Hepatocyte (in vitro differentiated cells): Measurements from ENCODE around the gene SPON2. TPM values are rescaled to one million over a fixed set of nuclear protein-coding genes. Genes with fewer than 3 reads are reported as not detected.

ENCODE experiments used
- DNase-seq: peaks from one replicate; pipeline ENCODE4 v3.0.0-alpha.2; 2016; ENCODE audit warnings: low spot score
- H2AFZ ChIP-seq: fragments of 200-600 bp; sonication (generic); 2 replicates; pipeline ENCODE4 v1.6.0; 2016; ENCODE audit warnings: antibody characterized with exemption, mild to moderate bottlenecking
- H3K27ac ChIP-seq: fragments of 200-600 bp; sonication (generic); 2 replicates; pipeline ENCODE4 v1.5.1; 2016; ENCODE audit warnings: mild to moderate bottlenecking
- H3K27me3 ChIP-seq: fragments of 200-600 bp; sonication (generic); 2 replicates; pipeline ENCODE4 v1.6.1; 2016
- H3K36me3 ChIP-seq: fragments of 200-600 bp; sonication (generic); replicated peaks from 2 replicates; pipeline ENCODE4 v1.5.1; 2016; ENCODE audit warnings: low read depth; ENCODE audit not compliant: insufficient read depth
- H3K4me1 ChIP-seq: fragments of 200-600 bp; sonication (generic); 2 replicates; pipeline ENCODE4 v1.5.1; 2016; ENCODE audit warnings: mild to moderate bottlenecking, moderate library complexity; ENCODE audit not compliant: insufficient read depth
- H3K4me2 ChIP-seq: fragments of 200-600 bp; sonication (generic); 2 replicates; pipeline ENCODE4 v1.6.0; 2016
- H3K4me3 ChIP-seq: fragments of 200-600 bp; sonication (generic); 2 replicates; pipeline ENCODE4 v1.5.1; 2016; ENCODE audit warnings: mild to moderate bottlenecking
- H3K79me2 ChIP-seq: fragments of 200-600 bp; sonication (generic); 2 replicates; pipeline ENCODE4 v1.6.0; 2017; ENCODE audit warnings: mild to moderate bottlenecking
- H3K9me2 ChIP-seq: fragments of 200-600 bp; sonication (generic); replicated peaks from 2 replicates; pipeline ENCODE4 v1.6.0; 2017; ENCODE audit warnings: mild to moderate bottlenecking; ENCODE audit not compliant: insufficient read depth
- H3K9me3 ChIP-seq: fragments of 200-600 bp; sonication (generic); 2 replicates; pipeline ENCODE4 v1.5.1; 2016; ENCODE audit warnings: low read depth, mild to moderate bottlenecking
- H4K20me1 ChIP-seq: fragments of 200-600 bp; sonication (generic); 2 replicates; pipeline ENCODE4 v1.6.0; 2016; ENCODE audit warnings: mild to moderate bottlenecking; ENCODE audit not compliant: insufficient read depth, poor library complexity, severe bottlenecking
- CTCF ChIP-seq: fragments of 200-600 bp; sonication (generic); IDR thresholded peaks from 2 replicates; pipeline ENCODE4 v1.5.1; 2016; ENCODE audit warnings: antibody characterized with exemption, mild to moderate bottlenecking; ENCODE audit not compliant: poor library complexity
- EZH2 ChIP-seq: fragments of 200-600 bp; sonication (generic); IDR thresholded peaks from 2 replicates; pipeline ENCODE4 v1.6.1; 2016; ENCODE audit warnings: antibody characterized with exemption, mild to moderate bottlenecking, borderline replicate concordance
- EZH2phosphoT487 ChIP-seq: fragments of 200-600 bp; sonication (generic); IDR thresholded peaks from one replicate; pipeline ENCODE4 v1.6.1; 2018; ENCODE audit warnings: antibody characterized with exemption, mild to moderate bottlenecking, low read depth, moderate library complexity; ENCODE audit not compliant: unreplicated experiment, severe bottlenecking
- WGBS: methylation state at CpG from one replicate; pipeline ENCODE4 v1.1.6; 2016; ENCODE audit warnings: low lambda C conversion rate; ENCODE audit errors: missing lambda C conversion rate; 5-methylcytosine and 5-hydroxymethylcytosine counted together
- polyA plus RNA-seq: library from polyadenylated mRNA; unstranded; fragments of >200 nt; fragmentation: Nextera tagmentation; extraction: Ambion mirVana; gene quantifications from 2 replicates; pipeline ENCODE4 v1.2.1, GENCODE V29; 2016
- total RNA-seq: library from RNA; depleted of rRNA; stranded (reverse); fragments of >200 nt; gene quantifications from 2 replicates; pipeline ENCODE4 v1.2.3, GENCODE V29; 2014

The SPON2 gene
- total and polyA plus RNA-seq, 2 experiments from 2014 or later: 403 to 1,210 TPM

DNA sequence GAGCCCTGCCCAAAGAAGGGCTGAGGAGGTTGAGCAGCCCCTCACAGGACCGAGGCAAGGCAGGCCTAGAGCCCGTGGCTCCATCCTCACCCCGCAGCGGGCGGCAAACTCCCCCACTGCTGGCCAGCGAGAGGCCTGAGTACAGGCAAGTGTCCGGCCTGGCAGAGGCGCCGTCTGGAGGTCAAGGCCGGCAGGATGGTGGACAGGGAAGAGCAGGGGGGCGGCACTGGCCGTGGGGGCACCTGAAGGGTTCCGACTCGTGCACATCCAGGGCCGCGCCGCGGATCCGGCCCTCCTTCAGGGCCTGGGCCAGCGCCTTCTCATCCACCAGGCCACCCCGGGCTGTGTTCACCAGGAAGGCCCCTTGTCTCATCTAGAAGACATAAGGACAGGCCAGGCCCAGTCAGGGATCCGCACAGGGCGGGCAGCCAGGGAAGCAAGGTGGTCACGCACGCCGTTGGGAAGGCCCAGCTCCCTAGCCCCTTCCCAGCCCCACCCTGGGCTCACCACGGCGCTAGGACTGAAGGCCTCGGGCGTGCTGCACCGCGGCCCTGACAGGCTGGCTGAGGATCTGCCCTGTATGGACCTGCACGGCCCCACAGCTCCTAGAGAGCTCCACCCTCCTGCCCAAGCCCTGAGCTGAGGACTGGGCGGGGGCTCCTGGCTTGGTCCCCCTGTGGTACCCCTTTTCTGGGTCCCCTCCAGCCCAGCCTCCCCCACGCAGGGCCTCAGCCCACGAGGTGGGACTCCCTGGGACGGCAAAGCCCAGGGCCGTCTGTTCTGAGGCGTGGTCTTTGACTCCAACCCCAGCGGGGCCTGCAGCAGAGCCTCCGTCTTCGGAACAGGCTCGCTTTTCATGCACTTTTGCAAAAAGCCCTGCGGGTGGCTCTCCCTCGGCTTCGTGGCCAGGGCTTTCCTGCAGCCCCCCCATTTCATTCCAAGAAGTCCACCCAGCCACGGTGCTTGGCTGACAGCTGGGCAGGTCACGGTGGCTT, 42.0 kb upstream of the SPON2 start:
- Histone ChIP-seq H3K4me1 (peaks cover 15% of the 10 kb centered on the region), H3K9me3 (no peaks in the 10 kb centered on the region), H2AFZ (no peak overlapping the region), H3K4me3 (no peak overlapping the region), H3K36me3 (no peaks in the 10 kb centered on the region), H3K9me2 (no peaks in the 10 kb centered on the region), H3K4me2 (no peak overlapping the region), H4K20me1 (peaks cover 5% of the 10 kb centered on the region), H3K79me2 (peaks cover 10% of the 10 kb centered on the region), H3K27ac (no peak overlapping the region), H3K27me3 (no peaks in the 10 kb centered on the region)
- DNase-seq: no peak
- TF ChIP-seq CTCF: no peak
- no peak for TF ChIP-seq EZH2phosphoT487
- no peak for TF ChIP-seq EZH2
- 94% methylated on average over 45 of the region's 48 CpGs for WGBS

- H3K4me1 ChIP-seq: peaks cover 23% of the 10 kb centered on the region
- 98% methylated on average over 20 of the region's 20 CpGs for WGBS
These were observed 41.1 kb upstream of the SPON2 start for GRCh38 chr4:1213336-1213995.

GRCh38 chr4:1212546-1213335, 40.4 kb upstream of the SPON2 start:
- H3K4me2 ChIP-seq: no peak overlapping the region
- peaks cover 28% of the 10 kb centered on the region for H3K4me1 ChIP-seq
- no peaks in the 10 kb centered on the region for H3K36me3 ChIP-seq
- DNase-seq: no peak
- no peaks in the 10 kb centered on the region for H3K27me3 ChIP-seq
- H2AFZ ChIP-seq: no peak overlapping the region
- H3K9me2 ChIP-seq: no peaks in the 10 kb centered on the region
- no peaks in the 10 kb centered on the region for H3K9me3 ChIP-seq
- TF ChIP-seq EZH2phosphoT487: no peak
- no peak for TF ChIP-seq EZH2
- TF ChIP-seq CTCF: no peak
- no peak overlapping the region for H3K4me3 ChIP-seq
- H3K79me2 ChIP-seq: no peaks in the 10 kb centered on the region
- no peak overlapping the region for H3K27ac ChIP-seq
- no peaks in the 10 kb centered on the region for H4K20me1 ChIP-seq
- 97% methylated on average over 20 of the region's 20 CpGs for WGBS

More at GRCh38 chr4:1213336-1213995, 41.1 kb upstream of the SPON2 start:
- Histone ChIP-seq H3K27ac (no peak overlapping the region), H3K36me3 (no peaks in the 10 kb centered on the region), H3K9me2 (no peaks in the 10 kb centered on the region), H3K79me2 (peaks cover 3% of the 10 kb centered on the region), H3K4me3 (no peak overlapping the region), H4K20me1 (no peaks in the 10 kb centered on the region), H3K9me3 (no peaks in the 10 kb centered on the region), H3K27me3 (no peaks in the 10 kb centered on the region), H3K4me2 (no peak overlapping the region), H2AFZ (no peak overlapping the region)
- no peak for TF ChIP-seq EZH2
- TF ChIP-seq EZH2phosphoT487: no peak
- TF ChIP-seq CTCF: no peak
- DNase-seq: no peak
